GM18502 (cell line): ENCODE measurements around the gene BNIP1.
"Not testable (repeated sequence)": the region's sequence is repeated elsewhere in the genome, so short reads cannot be mapped to it uniquely, and the experiment has no call there.

Experiments
- ATAC-seq: cut with Tn5 transposase; IDR thresholded peaks from one replicate; pipeline ENCODE4 v1.9.1; 2021; ENCODE audit warnings: mild to moderate bottlenecking; ENCODE audit not compliant: unreplicated experiment, poor library complexity

The BNIP1 gene

GRCh38 chr5:173144200-173145176, at the start of gene BNIP1:
TSS of gene BNIP1 (plus strand) at chr5:173144531. CDS start at chr5:173144546, 15 bp downstream.
- peak; percentile 91 for ATAC-seq

GRCh38 chr5:173098787-173099186, 45.5 kb upstream of the BNIP1 start:
- ATAC-seq = no peak

- no peak for ATAC-seq
Observed at GRCh38 chr5:173099461-173099860, 44.9 kb upstream of the BNIP1 start.

GRCh38 chr5:173101245-173101644, 43.1 kb upstream of the BNIP1 start:
- ATAC-seq = no peak

- ATAC-seq = no peak
Observed at GRCh38 chr5:173103411-173103810, 40.9 kb upstream of the BNIP1 start.

GRCh38 chr5:173108914-173109313, 35.4 kb upstream of the BNIP1 start:
- no peak for ATAC-seq

- no peak for ATAC-seq
Observed at GRCh38 chr5:173114536-173114935, 29.8 kb upstream of the BNIP1 start.

- ATAC-seq = no peak
Observed at GRCh38 chr5:173119719-173120118, 24.6 kb upstream of the BNIP1 start.

- ATAC-seq = no peak
Observed at GRCh38 chr5:173123416-173123815, 20.9 kb upstream of the BNIP1 start.

- not testable (repeated sequence) for ATAC-seq
Observed at GRCh38 chr5:173132166-173132565, 12.2 kb upstream of the BNIP1 start.

- ATAC-seq = no peak
Observed at GRCh38 chr5:173138707-173139106, 5.6 kb upstream of the BNIP1 start.

- ATAC-seq = no peak
Observed at GRCh38 chr5:173139631-173140030, 4.7 kb upstream of the BNIP1 start.

GRCh38 chr5:173140769-173141168, 3.6 kb upstream of the BNIP1 start:
- ATAC-seq = no peak

- ATAC-seq = no peak
Observed at GRCh38 chr5:173143567-173143966, 764 bp upstream of the BNIP1 start.

GRCh38 chr5:173148354-173148753, 4.0 kb downstream of the BNIP1 start:
- no peak for ATAC-seq

GRCh38 chr5:173152547-173152946, 8.2 kb downstream of the BNIP1 start:
- ATAC-seq = no peak

GRCh38 chr5:173153842-173154241, 9.5 kb downstream of the BNIP1 start:
- no peak for ATAC-seq

GRCh38 chr5:173154619-173155018, 10.3 kb downstream of the BNIP1 start:
- ATAC-seq = not testable (repeated sequence)

GRCh38 chr5:173155912-173156311, 11.6 kb downstream of the BNIP1 start:
- ATAC-seq = no peak

GRCh38 chr5:173158366-173158765, 14.0 kb downstream of the BNIP1 start:
- no peak for ATAC-seq

- no peak for ATAC-seq
Observed at GRCh38 chr5:173159256-173159655, 14.9 kb downstream of the BNIP1 start.

GRCh38 chr5:173161148-173161547, 16.8 kb downstream of the BNIP1 start:
- ATAC-seq = no peak
